DMS 273 (cell line): ENCODE data around the gene ABO.
"Not testable (repeated sequence)": the region's sequence is repeated elsewhere in the genome, so short reads cannot be mapped to it uniquely, and the experiment has no call there.

Experiments
- DNase-seq: peaks from one replicate; lab custom pipeline; 2025; ENCODE audit not compliant: unreplicated experiment; lab: John Stamatoyannopoulos, UW

Gene ABO

DNA sequence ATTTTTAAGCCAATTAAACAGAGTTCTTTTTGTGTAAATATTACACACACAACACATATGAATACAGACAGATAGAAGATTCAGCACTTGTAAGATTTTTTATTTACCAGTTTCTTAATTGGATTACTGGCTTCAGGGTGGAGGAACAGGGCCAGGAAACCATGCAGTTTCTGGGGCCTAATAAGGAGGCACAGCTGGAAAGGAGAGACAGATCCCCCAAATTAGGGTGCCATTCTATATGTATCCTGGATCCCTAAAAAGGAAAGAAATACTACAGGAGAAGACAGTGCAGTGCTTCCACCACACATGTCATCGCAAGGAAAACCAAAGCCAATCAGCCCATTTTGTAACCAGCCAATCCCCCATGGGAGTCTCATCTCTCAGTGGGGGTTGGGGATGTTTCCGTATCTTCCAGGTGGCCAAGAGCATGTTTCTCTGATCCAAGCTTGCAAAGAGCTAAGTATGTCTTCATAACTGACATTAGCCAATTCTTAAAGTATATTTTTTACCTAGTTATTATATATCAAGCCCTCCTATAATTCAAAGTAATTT lies 15.8 kb upstream of the ABO start:
- DNase-seq: no peak

- no peak for DNase-seq
Measured at GRCh38 chr9:133286523-133286922, 11.5 kb upstream of the ABO start.

- no peak for DNase-seq
Measured at GRCh38 chr9:133285252-133285775, 10.3 kb upstream of the ABO start.

DNA sequence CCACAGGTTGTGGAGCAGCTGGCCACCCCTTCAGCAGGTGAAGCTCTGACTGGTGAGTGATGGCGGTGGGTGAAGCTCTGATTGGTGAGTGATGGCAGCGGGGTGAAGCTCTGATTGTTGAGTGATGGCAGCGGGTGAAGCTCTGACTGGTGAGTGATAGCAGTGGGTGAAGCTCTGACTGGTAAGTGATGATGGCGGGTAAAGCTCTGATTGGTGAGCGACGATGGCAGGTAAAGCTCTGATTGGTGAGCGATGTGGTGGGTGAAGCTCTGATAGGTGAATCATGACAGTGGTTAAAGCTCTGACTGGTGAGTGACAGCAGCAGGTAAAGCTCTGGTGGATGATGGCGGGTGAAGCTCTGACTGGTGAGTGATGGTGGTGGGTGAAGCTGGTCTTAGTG lies 9.4 kb upstream of the ABO start:
- no peak for DNase-seq

- not testable (repeated sequence) for DNase-seq
Measured at GRCh38 chr9:133283255-133284032, 8.4 kb upstream of the ABO start.

GRCh38 chr9:133282464-133283238 lies 7.7 kb upstream of the ABO start:
- DNase-seq: no peak

- no peak for DNase-seq
Measured at GRCh38 chr9:133280392-133280791, 5.4 kb upstream of the ABO start.

- DNase-seq: no peak
Measured at GRCh38 chr9:133278161-133279114, 3.4 kb upstream of the ABO start.

DNA sequence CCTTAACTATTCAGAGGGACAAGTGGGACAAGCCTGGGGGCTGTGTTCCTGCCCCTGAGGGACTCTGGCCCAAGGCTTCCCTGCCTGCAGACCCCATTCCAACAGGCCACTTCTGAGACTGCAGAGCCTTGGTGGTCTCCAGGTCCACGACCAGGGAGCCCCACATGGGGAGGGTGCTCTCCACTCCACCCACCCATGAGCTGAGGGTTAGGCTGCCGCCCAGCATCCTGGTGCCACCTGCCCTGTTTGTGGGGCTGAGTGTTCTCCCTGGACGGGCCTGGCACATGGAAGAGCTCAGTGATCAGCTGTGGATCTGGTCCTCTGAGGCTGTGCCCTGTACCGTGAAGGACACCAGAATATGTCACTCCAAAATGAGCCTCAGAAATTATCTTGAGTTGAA lies 2.5 kb upstream of the ABO start:
- no peak for DNase-seq

GRCh38 chr9:133276923-133277322 lies 1.9 kb upstream of the ABO start:
- DNase-seq: no peak

DNA sequence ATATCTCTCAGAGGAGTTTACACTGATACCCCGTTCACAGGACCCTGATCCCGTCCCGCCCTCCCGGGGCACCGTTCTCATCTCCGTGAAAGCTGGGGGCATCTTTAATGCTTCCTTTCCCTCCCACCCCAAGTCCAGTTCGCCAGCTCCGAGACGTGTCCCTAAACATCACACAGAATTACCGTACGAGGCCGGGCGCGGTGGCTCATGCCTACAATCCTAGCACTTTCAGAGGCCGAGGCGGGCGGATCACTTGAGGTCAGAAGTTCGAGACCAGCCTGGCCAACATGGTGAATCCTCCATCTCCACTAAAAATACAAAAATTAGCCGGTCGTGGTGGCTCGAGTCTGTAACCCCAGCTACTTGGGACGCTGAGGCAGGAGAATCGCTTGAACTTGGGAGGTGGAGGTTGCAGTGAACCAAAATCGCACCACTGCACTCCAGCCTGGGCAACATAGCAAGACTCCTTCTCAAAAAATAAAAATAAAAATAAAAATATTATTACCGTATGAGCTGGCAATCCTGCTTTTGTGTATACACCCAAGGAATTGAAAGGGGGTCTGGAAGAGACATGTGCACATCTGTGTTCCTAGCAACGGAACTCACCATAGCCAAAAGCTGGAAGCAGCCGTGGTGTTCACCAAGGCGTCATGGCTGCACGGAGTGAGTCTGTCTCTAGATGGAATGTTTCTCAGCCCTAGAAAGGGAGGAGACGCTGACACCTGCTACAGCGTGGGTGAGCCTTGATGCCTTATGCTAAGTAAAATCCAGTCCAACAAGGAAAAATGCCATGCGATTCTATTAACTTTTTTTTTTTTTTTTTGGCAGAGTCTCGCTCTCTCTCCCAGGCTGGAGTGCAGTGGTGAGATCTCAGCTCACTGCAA lies 1.2 kb upstream of the ABO start:
- DNase-seq: no peak

GRCh38 chr9:133274236-133275104 lies 531 bp downstream of the ABO start:
- DNase-seq: no peak

GRCh38 chr9:133273819-133274218 lies 1.2 kb downstream of the ABO start:
- DNase-seq: no peak

- no peak for DNase-seq
Measured at GRCh38 chr9:133273098-133273497, 1.9 kb downstream of the ABO start.

- no peak for DNase-seq
Measured at GRCh38 chr9:133269537-133270362, 5.3 kb downstream of the ABO start.

DNA sequence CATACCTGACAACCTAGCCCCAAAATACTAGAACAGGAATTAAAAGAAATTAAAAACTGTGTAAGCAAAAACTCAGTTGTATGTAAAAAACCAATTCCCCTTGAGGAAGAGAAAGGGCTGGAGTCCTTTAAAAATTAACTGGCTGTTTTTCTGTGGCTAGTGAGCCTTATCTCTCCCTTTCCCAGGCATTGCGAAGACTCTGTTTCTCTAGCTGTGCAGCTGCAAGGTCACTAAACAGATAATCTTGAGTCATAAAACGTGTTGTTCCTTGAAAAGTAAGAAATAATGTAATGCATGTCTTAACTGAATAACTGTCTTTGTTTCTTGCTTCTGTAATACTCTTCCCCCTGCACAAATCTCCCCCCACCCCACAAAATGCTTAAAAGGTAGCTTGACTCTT lies 5.9 kb downstream of the ABO start:
- DNase-seq: not testable (repeated sequence)

DNA sequence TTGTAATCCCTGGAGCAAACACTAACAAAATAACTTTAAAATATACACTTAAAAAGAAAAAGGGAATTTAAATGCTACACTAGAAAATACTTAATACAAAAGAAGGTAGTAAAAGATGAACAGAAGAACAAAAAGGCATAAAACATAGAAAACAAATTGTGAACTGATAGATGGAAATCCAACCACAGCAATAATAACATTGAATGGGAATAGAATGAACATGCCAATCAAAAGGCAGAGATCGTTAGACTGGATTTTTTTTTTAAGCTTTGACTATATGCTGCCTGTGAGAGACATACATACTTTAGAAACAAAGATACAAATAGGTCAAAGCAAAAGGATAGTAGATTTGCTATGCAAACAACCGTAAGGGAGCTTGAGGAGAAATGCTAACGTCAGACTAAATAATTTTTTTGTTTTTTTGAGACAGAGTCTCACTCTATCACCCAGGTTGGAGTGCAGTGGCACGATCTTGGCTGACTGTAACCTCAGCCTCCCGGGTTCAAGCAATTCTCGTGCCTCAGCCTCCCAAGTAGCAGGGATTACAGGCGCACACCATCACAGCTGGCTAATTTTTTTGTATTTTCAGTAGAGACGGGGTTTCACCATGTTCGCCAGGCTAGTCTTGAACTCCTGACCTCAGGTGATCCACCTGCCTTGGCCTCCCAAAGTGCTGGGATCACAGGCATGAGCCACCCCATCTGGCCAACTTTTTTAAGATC lies 6.5 kb downstream of the ABO start:
- no peak for DNase-seq
